Measurements from ENCODE around the gene ATF7IP2.
"Not testable (repeated sequence)": the region's sequence is repeated elsewhere in the genome, so short reads cannot be mapped to it uniquely, and the experiment has no call there.

Gene ATF7IP2, protein sequence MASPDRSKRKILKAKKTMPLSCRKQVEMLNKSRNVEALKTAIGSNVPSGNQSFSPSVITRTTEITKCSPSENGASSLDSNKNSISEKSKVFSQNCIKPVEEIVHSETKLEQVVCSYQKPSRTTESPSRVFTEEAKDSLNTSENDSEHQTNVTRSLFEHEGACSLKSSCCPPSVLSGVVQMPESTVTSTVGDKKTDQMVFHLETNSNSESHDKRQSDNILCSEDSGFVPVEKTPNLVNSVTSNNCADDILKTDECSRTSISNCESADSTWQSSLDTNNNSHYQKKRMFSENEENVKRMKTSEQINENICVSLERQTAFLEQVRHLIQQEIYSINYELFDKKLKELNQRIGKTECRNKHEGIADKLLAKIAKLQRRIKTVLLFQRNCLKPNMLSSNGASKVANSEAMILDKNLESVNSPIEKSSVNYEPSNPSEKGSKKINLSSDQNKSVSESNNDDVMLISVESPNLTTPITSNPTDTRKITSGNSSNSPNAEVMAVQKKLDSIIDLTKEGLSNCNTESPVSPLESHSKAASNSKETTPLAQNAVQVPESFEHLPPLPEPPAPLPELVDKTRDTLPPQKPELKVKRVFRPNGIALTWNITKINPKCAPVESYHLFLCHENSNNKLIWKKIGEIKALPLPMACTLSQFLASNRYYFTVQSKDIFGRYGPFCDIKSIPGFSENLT

DNA sequence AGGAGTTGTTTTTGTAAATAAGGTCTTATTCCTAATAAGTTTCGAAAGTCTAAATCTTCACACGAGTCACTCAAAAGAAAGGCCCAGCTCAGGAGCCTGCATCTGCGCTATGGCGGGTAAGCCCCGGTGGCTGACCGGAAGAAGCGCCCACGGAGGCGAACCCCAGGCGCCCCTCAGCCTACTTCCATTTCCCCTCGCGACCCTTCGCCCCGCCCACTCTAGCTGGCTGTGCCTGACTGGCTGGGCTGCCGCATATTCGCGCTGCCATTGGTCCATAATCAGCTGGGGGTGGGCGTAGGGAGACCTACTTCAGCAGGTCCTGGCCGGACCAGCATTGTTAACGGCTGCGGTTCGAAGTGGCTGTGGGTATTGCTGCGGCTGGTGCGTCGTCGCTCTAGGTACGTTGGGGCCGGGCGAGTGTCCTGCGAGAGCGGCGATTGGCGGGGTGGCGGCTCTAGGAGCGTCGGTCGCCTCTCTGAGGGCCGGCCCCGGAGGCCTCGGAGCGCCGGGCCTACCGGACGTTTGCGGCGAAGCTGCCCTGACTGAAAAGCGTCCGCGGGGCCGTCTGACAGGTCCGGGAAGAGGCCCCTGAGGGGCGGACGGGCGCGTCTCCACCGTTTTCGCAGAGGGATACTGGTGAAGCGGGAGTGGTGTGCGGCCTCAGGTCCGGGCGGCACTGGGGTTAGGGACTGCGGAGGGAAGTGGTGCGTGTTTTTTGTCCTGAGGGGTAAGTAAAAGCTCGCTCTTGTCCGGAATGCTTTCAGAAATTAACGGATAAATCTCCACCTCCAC is at the start of gene ATF7IP2:
TSS of gene ATF7IP2 (plus strand) at position 337 of the 792 bp plus-strand sequence. CDS start 44,560 bp downstream, outside the sequence.
- peak; percentile 92 to 93 for DNase-seq

DNA sequence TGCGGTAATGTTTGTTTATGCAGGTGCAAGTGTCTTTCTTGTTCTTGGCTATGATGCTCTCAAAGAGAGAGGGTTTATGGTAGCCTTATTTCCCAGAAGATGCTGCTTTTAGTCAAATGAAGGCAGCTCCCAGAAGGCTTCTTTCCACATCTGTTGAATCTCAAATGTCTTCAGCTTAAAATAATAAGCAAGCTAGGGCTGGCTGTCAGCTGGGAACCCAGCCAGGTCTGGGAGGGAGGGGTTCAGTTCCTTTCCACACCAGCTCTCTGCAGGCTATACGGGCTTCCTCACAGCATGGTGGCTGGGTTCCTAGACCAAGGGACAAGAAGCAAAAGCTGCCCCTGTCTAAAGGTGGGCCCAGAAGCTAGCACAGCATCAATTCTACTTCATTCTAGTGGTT is 47.4 kb upstream of the ATF7IP2 start:
- DNase-seq = no peak

DNA sequence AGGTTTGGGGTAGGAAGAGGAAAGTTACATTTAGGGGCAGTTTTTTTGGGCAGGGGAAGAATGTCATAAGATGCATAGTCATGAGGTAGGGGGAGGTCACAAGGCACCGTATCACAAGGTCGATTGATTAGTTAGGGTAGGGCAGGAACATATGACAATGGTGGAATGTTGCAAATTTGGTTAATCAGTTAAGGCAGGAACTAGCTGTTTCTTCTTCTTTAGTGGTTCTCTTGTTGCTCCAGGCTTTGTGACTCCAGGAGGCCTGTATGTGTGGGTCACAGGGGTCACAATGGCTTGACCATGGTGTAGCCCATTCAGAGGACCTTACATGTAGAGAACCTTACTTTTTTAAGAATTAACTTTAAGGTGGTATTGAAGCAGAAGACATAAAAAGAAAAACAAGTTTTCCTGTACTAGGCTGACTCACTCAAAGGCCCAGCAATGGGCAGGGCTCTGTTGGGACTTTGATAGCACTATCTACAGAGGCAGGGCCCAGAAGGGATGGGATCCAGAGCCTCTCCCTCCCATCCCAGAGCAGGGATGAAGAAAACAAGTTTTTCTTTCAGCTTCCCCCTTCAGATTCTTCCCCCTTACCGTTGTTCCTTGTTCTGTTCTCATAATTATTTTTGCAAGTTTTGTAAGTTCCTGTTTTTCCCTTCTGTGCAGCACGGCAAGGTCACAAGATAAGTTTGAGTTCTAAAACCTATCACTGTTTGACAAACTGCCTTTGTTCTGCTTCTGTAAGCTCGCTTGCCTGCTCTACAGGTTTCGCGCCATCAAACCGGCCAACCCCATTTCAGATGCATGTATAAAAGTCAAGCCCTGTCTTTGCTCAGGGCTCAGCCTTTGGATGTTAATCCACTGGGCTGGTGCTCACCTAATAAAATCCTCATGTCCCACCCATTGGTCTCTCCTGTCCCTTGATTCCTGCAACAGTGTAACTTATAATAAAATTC is 45.8 kb upstream of the ATF7IP2 start:
- no peak for DNase-seq

DNA sequence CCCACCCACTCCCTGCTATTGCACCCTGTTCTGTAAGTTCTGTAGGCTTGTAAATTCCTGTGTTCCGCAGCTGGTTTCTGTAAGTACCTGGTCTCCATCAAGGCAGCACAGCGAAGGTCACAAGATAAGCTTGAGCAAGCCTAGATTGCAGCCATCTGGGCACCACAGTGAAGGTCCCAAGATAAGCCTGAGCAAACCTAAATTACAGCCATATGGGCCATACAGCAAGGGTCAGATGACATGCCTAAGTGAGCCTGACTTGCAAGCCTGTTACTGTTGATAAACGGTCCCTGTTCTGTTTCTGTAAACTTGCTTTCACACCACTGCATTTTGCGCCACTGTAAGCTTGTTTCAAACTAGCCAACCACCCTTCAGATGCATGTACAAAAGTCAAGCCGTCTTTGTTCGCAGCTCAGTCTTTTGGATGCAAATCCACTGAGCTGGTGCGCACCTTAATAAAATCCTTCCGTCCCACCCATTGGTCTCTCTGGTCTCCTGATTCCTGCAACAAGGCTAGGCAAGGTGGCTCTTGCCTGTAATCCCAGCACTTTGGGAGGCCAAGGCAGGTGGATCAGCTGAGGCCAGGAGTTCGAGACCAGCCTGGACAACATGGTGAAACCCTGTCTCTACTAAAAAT is 42.6 kb upstream of the ATF7IP2 start:
- no peak for DNase-seq

DNA sequence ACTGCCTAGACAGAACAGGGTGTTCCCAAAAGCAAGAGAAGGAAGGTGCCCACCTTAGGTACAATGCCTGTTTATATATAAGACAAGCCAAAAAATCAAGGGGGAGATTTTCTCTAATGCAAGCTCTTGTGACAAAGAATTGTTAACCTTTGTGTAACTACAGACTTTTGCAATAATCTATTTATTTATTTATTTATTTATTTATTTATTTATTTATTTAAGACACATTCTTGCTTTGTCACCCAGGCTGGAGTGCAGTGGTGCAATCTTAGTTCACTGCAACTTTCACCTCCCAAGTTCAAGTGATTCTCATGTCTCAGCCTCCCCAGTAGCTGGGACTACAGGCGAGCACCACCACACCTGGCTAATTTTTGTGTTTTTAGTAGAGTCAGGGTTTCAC is 41.2 kb upstream of the ATF7IP2 start:
- DNase-seq = not testable (repeated sequence)

DNA sequence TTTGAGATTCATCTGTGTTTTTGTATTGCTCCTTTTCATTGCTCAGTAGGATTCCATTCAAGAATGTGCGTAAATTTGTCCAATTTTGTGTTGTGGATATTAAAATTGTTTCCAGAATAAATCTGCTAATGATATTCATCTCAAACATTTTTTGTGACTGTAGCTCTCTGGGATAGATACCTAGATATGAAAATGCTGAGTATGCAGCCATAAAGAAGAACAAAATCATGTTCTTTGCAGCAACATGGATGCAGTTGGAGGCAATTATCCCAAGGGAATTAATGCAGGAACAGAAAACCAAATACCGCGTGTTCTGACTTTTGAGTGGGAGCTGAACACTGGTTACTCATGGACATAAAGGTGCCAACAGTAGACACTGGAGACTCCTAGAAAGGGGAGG is 40.2 kb upstream of the ATF7IP2 start:
- DNase-seq = no peak

DNA sequence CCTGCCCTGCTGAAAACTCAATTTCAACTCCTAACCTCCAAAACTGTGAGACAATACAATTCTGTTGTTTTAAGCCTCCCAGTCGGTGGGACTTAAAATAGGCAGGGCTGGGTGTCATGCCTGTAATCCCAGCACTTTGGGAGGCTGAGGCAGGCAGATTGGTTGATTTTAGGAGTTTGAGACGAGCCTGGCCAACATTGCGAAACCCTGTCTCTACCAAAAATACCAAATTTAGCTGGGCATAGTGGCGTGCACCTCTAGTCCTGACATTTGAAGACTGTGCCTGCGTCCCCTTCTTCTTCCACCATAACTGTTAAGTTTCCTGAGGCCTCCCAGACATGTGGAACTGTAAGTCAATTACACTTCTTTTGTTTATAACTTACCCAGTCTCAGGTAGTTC is 36.0 kb upstream of the ATF7IP2 start:
- no peak for DNase-seq

DNA sequence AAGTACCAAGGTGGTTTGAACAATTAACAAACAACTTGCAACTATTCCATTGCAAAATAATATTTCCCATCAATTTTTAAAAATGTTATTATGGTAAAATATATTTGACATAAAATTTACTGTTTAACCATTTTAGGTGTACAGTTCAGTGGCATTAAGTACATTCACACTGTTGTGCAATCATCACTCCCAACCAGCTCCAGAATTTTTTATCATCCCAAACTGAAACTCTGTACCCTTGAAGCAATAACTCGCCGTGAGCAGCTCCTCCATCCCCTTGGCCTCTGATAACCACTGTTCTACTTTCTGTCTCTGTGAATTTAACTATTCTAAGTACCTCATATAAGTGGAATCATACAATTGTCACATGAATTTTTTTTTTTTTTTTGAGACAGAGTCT is 33.6 kb upstream of the ATF7IP2 start:
- DNase-seq = no peak

DNA sequence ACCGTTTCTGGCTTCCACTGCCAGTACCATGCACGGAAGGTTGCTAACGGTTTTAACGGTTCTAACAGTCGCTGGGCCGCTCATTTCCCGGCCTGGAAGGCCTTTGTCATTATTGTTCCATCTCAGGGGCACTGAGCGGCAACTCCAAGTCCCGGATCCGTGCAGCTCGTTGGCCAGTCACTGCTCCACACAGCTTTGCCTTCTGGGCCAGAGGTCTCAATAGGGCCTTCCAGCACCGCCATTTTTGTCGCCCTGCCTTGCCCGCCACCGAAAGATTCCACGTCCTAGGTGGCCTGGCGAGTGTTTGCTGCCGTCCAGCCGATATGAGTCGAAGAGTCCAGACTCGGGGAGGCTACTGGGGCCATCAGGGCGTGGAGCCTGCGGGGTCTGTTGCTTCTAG is 30.3 kb upstream of the ATF7IP2 start:
- no peak for DNase-seq

DNA sequence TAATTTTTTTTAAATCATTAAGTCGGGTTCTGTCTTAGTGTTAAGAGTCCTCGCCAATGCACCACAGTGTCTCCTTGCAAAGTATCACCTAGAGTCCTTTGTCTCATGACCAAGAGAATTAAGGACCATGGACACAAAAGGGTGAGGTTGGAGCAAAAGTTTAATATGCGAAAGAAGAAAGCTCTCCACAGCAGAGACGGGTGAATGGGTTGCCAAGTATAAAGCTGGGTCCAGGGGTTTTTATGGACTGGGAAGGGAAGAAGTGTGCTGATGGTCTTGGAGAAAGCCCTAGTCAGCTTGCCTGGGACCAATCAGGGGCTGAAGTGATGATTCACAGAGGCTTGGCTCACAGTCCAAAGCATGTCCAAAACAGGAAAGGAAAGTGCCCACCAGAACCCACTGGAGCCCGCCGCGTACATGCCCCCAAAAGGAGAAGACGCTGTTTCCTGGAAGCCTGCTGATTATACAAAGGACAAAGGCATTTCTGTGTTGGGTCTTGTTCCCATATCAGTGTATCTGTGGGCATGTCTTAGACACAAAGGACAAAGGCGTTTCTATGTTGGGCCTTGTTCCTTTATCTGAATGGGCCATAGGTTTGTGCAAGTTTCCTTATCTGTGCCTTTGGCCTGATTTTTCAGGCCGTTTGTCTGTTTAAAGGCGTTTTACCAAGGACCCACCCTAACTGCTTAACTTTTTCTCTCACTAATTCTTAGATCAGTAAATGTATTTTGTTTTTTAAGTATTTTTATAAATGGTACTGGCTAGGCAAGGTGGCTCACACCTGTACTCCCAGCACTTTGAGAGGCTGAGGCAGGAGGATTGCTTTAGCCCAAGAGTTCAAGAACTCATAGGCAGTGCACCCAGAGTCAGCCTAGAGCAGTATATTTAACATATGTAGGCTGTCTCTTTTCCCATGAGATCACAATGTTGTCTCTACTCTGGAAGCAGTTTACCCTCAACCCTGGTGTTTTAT is 28.7 kb upstream of the ATF7IP2 start:
- no peak for DNase-seq

DNA sequence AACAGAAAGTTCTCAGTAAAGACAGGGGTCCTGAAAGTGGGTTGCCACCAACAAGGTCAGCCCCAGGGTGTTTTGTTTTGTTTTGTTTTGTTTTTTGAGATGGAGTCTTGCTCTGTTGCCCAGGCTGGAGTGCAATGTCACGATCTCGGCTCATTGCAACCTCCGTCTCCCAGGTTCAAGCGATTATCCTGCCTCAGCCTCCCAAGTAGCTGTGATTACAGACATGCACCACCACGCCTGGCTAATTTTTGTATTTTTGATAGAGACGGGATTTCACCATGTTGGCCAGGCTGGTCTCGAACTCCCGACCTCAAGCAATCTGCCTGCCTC is 24.1 kb upstream of the ATF7IP2 start:
- DNase-seq = not testable (repeated sequence)

DNA sequence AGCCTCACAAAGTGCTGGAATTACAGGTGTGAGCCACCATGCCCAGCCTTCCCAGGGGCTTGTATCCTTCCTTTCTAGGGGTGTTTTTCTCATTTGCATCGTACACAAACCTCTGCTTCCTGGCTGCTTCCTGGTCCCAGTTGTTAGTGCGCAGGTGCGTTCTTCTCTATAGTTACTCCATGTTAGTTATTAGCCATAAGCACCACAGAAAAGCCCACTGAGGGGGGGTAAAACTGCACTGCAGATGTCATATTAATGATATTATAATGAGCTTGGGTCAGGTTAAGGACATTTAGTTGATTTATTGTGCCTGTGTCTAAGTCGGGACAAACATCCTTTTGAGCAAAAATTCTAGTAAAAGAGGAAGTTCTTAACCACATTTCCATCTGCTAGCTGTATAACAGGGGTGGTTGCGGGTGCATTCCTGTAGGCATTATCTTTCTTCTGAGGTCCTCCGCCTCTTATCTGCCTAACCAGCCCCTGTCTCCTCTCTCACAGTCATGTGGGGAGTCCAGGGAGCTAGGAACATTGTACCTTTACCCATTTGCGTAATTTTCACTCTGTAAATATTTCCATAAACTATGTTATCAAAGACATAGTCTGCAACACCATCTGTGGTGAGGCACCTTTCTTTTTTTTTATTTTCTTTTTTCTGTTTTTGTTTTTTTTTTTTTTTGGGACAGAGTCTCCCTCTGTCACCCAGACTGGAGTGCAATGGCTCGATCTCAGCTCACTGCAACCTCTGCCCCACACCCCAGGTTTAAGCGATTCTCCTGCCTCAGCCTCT is 23.6 kb upstream of the ATF7IP2 start:
- DNase-seq = no peak

DNA sequence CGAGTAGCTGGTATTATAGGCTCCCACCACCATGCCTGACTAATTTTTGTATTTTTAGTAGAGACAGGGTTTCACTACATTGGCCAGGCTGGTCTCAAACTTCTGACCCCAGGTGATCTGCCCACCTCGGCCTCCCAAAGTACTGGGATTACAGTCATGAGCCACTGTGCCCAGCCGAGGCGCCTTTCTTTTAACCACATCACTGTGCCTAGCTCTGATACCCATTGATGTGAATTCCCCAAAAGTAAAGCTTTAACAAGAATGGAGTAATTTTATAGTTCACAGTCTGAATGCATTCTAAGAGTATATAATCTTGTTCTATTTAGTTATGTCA is 23.0 kb upstream of the ATF7IP2 start:
- DNase-seq = not testable (repeated sequence)

DNA sequence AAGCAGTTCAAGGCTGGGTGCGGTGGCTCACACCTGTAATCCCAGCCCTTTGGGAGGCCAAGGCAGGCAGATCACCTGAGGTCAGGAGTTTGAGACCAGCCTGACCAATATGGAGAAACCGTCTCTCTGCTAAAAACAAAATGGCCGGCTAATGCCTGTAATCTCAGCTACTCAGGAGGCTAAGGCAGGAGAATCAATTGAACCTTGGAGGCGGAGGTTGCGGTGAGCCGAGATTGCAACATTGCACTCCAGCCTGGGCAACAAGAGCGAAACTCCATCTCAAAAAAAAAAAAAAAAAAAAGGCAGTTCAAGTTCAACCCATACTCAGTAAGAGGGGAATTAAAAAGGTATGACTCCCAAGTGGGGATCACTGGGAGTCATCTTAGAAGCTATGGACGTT is 19.2 kb upstream of the ATF7IP2 start:
- DNase-seq = not testable (repeated sequence)

DNA sequence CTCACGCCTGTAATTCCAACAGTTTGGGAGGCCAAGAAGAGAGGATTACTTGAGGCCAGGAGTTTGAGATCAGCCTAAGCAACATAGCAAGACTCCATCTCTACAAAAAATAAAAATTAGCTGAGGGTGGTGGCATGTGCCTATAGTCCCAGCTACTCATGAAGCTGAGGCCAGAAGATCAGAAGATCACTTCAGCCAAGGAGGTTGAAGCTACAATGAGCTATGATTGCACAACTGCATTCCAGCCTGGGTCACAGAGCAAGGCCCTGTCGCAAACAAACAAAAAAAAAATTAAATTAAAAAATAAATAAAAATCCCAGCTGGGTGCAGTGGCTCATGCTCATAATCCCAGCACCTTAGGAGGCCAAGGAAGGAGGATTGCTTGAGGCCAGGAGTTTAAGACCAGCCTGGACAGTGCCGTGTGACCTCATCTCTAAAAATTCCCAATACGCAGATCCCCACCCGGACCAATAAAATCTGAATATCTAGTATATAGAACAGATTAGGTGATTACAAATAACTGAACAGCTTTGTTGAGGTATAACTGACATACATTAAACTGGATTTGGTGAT is 18.2 kb upstream of the ATF7IP2 start:
- no peak for DNase-seq

DNA sequence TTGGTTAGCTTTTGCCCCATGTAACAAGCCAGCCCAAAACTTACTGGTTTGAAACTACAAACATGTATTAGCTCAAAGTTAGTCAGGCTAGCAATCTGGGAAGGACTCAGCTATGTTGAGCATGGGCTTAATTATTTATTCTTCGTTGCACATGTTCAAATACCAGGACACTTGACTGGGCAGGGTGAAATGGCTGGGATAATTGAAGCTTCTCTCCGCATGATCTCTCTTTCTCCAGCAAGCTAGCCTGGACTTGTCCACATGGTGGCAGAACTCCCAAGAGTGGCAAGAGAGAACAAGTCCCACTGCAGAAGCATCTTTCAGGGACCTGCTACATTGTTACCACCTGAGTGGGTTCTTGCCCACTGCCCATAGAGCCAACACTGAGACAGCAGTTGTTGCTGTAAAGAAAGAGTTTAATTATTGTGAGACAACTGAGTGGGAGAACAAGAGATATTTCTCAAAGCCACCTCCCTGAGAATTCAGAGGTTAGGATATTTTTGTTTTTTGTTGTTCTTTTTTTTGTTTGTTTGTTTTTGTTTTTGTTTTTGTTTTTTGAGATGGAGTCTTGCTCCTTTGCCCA is 16.8 kb upstream of the ATF7IP2 start:
- DNase-seq = no peak

DNA sequence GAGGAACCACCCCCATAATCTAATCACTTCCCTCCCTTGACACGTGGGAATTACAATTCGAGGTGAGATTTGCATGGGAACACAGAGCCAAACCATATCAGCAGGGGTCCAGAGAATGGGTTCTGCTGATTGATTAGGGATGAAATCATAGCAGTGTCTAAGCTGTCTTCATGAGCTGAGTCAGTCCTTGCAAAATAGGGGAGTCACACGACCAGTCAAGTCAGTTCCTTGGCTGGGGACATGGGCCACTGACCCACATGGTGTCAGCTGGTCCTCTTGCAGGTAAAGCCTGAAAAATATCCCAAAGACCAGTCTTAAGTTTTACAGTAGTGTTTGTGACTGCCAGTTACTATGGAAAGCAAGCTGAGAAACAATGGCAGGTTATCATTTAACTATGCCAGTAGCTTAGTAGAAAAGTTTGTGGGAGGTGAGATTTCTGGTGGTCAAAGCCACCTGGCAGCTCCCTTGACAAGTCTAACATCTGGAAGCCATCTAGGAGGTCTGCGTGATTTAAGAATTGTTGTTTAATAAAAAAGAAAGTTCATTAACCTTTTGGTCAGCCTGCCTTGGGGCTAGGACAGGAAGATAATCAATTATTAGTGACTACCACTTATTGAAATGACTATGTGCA is 15.7 kb upstream of the ATF7IP2 start:
- no peak for DNase-seq

DNA sequence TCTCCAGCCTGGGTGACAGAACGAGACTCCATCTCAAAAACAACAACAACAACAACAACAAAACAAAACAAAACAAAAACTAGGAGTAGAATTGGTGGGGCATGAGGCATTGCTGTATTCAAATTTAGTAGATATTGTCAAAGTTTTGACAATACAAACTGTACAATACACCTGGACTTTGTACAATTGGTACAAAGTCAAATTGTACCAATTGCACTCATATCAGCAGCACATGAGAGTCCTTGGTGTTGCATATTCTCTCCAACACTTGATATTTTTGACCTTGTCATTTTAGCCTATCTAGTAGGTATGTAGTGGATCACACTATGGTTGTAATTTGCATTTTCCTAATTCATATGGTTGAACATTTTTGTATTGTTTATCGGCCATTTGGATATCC is 14.3 kb upstream of the ATF7IP2 start:
- DNase-seq = no peak

DNA sequence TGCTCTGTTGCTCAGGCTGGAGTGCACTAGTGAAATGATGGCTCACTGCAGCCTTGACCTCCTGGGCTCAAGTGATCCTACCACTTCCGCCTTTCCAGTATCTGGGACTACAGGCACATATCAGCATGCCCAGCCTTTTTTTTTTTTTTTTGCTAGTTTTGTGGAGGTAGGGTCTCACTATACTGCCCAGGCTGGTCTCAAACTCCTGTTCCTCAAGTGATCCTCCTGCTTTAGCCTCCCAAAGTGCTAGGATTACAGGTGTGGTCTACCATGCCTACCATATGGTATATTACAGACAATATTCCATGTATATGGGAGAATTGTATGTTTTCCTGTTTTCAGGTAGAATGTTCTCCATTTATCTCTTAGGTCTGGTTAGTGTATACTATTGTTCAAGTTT is 12.3 kb upstream of the ATF7IP2 start:
- no peak for DNase-seq
